Loucy (cell line): Measurements from ENCODE around the gene TBL1XR1.
A peak's percentile ranks its signal among the peaks of the same experiment; 100 is the strongest.

Experiments used
- H2AFZ ChIP-seq: fragments of 200-600 bp; sonication (generic); 2 replicates; pipeline ENCODE4 v1.6.0; 2016; ENCODE audit warnings: antibody characterized with exemption, mild to moderate bottlenecking, low read length, moderate library complexity
- H3F3A ChIP-seq: fragments of 200-600 bp; 2 replicates; pipeline ENCODE4 v1.6.0; 2016; ENCODE audit warnings: antibody characterized with exemption, low read depth, mild to moderate bottlenecking
- H3K27me3 ChIP-seq: fragments of 200-600 bp; sonication (generic); 2 replicates; pipeline ENCODE4 v1.6.1; 2014; ENCODE audit warnings: low read length, mild to moderate bottlenecking; ENCODE audit not compliant: insufficient read depth, poor library complexity, severe bottlenecking
- H3K36me3 ChIP-seq: fragments of 200-600 bp; sonication (generic); 2 replicates; pipeline ENCODE4 v1.6.1; 2016; ENCODE audit warnings: low read length; ENCODE audit not compliant: insufficient read depth
- H3K4me1 ChIP-seq: fragments of 200-600 bp; sonication (generic); 2 replicates; pipeline ENCODE4 v1.5.1; 2014; ENCODE audit warnings: low read length, mild to moderate bottlenecking; ENCODE audit not compliant: insufficient read depth, poor library complexity, severe bottlenecking
- H3K4me2 ChIP-seq: fragments of 200-600 bp; sonication (generic); 2 replicates; pipeline ENCODE4 v1.6.0; 2014; ENCODE audit warnings: antibody characterized with exemption, low read length, low read depth, mild to moderate bottlenecking; ENCODE audit not compliant: poor library complexity, severe bottlenecking
- H3K4me3 ChIP-seq: fragments of 200-600 bp; sonication (generic); 2 replicates; pipeline ENCODE4 v1.5.1; 2014; ENCODE audit warnings: low read length, mild to moderate bottlenecking, mixed read lengths; ENCODE audit not compliant: poor library complexity, severe bottlenecking
- H3K79me2 ChIP-seq: fragments of 200-600 bp; sonication (generic); 2 replicates; pipeline ENCODE4 v1.6.1; 2014; ENCODE audit warnings: low read length; ENCODE audit not compliant: insufficient read depth
- H3K9ac ChIP-seq: fragments of 200-600 bp; sonication (generic); 2 replicates; pipeline ENCODE4 v1.6.0; 2014; ENCODE audit warnings: mild to moderate bottlenecking, low read depth, low read length, moderate library complexity; ENCODE audit not compliant: poor library complexity, severe bottlenecking
- H3K9me2 ChIP-seq: fragments of 200-600 bp; sonication (generic); replicated peaks from 2 replicates; pipeline ENCODE4 v1.6.1; 2016; ENCODE audit warnings: low read depth, low read length, mixed read lengths
- H3K9me3 ChIP-seq: fragments of 200-600 bp; sonication (generic); 2 replicates; pipeline ENCODE4 v1.6.1; 2014; ENCODE audit warnings: mild to moderate bottlenecking, antibody characterized with exemption, low read length, low read depth; ENCODE audit not compliant: insufficient read depth
- H4K20me1 ChIP-seq: fragments of 200-600 bp; sonication (generic); 2 replicates; pipeline ENCODE4 v1.6.0; 2014; ENCODE audit warnings: antibody characterized with exemption, low read length, mild to moderate bottlenecking; ENCODE audit not compliant: insufficient read depth, poor library complexity, severe bottlenecking
- CTCF ChIP-seq: fragments of 200-600 bp; sonication (generic); conservative IDR thresholded peaks from 2 replicates; pipeline ENCODE4 v1.5.1; 2014; ENCODE audit warnings: mild to moderate bottlenecking, antibody characterized with exemption, low read length
- EZH2phosphoT487 ChIP-seq: fragments of 200-600 bp; IDR thresholded peaks from 2 replicates; pipeline ENCODE4 v1.6.1; 2018; ENCODE audit warnings: antibody characterized with exemption, mild to moderate bottlenecking, moderate library complexity, borderline replicate concordance

The TBL1XR1 gene

DNA sequence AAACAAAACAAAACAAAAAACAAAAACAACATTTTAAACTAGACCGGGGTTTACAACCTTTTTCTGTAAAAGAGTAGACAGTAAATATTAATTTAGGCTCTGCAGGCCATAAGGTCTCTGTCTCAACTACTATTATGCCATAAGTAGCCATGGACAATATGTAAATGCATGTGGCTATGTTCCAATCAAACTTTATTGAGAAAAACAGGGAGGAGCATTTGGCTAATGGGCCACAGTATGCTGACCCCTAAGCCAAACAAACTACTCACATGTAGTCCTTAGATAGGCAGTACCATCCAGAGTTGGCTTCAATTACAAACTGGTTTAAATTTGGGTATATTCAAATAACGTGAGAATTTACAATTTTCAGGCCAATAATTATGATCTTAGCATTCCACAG, 144.2 kb downstream of the TBL1XR1 start:
- peaks cover 68% of the 10 kb centered on the region for H3K79me2 ChIP-seq
- no peak overlapping the region for H3K4me2 ChIP-seq

GRCh38 chr3:177051411-177051810, 145.9 kb downstream of the TBL1XR1 start:
- Histone ChIP-seq H3K79me2 (peaks cover 54% of the 10 kb centered on the region), H3K9me3 (no peaks in the 10 kb centered on the region), H3K27me3 (no peaks in the 10 kb centered on the region), H2AFZ (no peak overlapping the region), H3K9me2 (no peaks in the 10 kb centered on the region), H3K4me1 (peaks cover 4% of the 10 kb centered on the region), H3K36me3 (peaks cover 69% of the 10 kb centered on the region), H4K20me1 (peaks cover 24% of the 10 kb centered on the region), H3K4me3 (no peak overlapping the region), H3K4me2 (no peak overlapping the region), H3K9ac (no peak overlapping the region), H3F3A (no peaks in the 10 kb centered on the region)
- TF ChIP-seq EZH2phosphoT487 (no peak), CTCF (no peak)

More for the DNA sequence above, 144.2 kb downstream of the TBL1XR1 start:
- H3K4me3 ChIP-seq: no peak overlapping the region
- no peaks in the 10 kb centered on the region for H3K27me3 ChIP-seq
- no peak overlapping the region for H3K9ac ChIP-seq
- TF ChIP-seq CTCF (no peak), EZH2phosphoT487 (no peak)
- no peaks in the 10 kb centered on the region for H3F3A ChIP-seq
- peaks cover 58% of the 10 kb centered on the region for H3K36me3 ChIP-seq
- no peaks in the 10 kb centered on the region for H3K9me3 ChIP-seq
- no peak overlapping the region for H2AFZ ChIP-seq
- peaks cover 4% of the 10 kb centered on the region for H3K4me1 ChIP-seq
- no peaks in the 10 kb centered on the region for H3K9me2 ChIP-seq
- peaks cover 37% of the 10 kb centered on the region for H4K20me1 ChIP-seq

DNA sequence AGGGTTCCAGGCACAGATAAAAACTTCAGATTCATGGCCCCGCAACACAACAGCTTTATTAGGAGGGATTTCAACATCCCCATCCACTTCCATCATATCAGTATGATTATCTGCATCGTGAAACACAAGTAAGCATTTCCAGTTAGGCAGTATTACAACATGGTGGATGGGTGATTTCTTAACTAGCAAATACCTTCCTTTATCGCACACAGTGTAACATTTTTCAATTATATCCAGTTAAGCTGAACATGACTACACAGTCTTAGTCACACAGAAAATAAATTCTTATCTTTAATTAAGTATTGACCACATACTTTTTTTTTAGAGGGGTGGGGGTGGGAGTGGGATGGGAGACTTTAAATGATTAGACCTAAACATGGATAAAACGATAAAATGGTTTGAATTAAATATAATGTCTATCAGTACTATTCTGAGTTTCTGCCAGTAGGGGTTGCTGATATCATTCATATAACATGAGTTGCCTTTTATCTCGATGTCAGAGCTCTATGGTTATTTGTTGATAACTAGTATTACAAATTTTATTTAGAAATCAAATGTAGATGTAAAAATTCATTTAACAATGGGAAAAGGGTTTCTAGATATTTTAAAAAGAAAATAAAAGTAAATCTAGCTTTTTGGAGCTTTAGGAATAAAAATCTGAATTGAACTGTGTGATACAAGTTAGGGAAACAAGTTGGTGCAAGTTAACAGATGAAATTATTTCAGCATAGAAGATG, 146.6 kb downstream of the TBL1XR1 start:
- no peak for TF ChIP-seq EZH2phosphoT487
- peak; percentile 72 for TF ChIP-seq CTCF
- Histone ChIP-seq H3K4me2 (no peak overlapping the region), H3K36me3 (peaks cover 77% of the 10 kb centered on the region), H3K9ac (no peak overlapping the region), H4K20me1 (peaks cover 17% of the 10 kb centered on the region), H2AFZ (no peak overlapping the region), H3K79me2 (peaks cover 47% of the 10 kb centered on the region), H3K4me3 (no peak overlapping the region), H3K9me2 (no peaks in the 10 kb centered on the region), H3K4me1 (no peaks in the 10 kb centered on the region), H3K9me3 (no peaks in the 10 kb centered on the region), H3F3A (no peaks in the 10 kb centered on the region), H3K27me3 (no peaks in the 10 kb centered on the region)
